GM23338 (cell line): ENCODE data around the gene PNN. TPM values are rescaled to one million over a fixed set of nuclear protein-coding genes. Genes with fewer than 3 reads are reported as not detected.

Source experiments
- polyA plus RNA-seq: library from polyadenylated mRNA; unstranded; fragments of >200 nt; fragmentation: Nextera tagmentation; extraction: Ambion mirVana; gene quantifications from 2 replicates; pipeline ENCODE4 v1.2.1, GENCODE V29; 2016
- total RNA-seq: library from RNA; depleted of rRNA; stranded (reverse); fragments of >200 nt; shearing (Covaris generic); gene quantifications from 2 replicates; pipeline ENCODE4 v1.2.3, GENCODE V29; 2014; rRNA removed

The PNN gene
- total and polyA plus RNA-seq, 2 experiments from 2014 or later, result 60.0 to 325 TPM

Other genes with a start within 250 kb of the PNN start
- 60.9 and 89.9 TPM in 2 replicates for gene SEC23A, start 72.0 kb upstream of the PNN start, total RNA-seq
- 19.8 and 22.7 TPM in 2 replicates for gene SEC23A, start 72.0 kb upstream of the PNN start, polyA plus RNA-seq
- 47.8 and 61.6 TPM in 2 replicates for gene GEMIN2, start 60.9 kb upstream of the PNN start, total RNA-seq
- gene GEMIN2, start 60.9 kb upstream of the PNN start, polyA plus RNA-seq, result 28.9 and 37.0 TPM in 2 replicates
- 20.2 and 27.7 TPM in 2 replicates for gene TRAPPC6B, start 4.9 kb upstream of the PNN start, total RNA-seq
- 14.8 and 17.2 TPM in 2 replicates for gene TRAPPC6B, start 4.9 kb upstream of the PNN start, polyA plus RNA-seq
- gene MIA2, start 58.7 kb downstream of the PNN start, total RNA-seq, result 8.5 and 10.9 TPM in 2 replicates
- gene MIA2, start 58.7 kb downstream of the PNN start, polyA plus RNA-seq, result 8.6 and 9.5 TPM in 2 replicates